GM21367 (cell line): Measurements from ENCODE around the gene ACBD5.
"Not testable (repeated sequence)": the region's sequence is repeated elsewhere in the genome, so short reads cannot be mapped to it uniquely, and the experiment has no call there.

Source experiments
- ATAC-seq: cut with Tn5 transposase; IDR thresholded peaks from one replicate; pipeline ENCODE4 v1.9.1; 2021; ENCODE audit not compliant: unreplicated experiment

The ACBD5 gene

GRCh38 chr10:27241010-27241651 lies 534 bp upstream of the ACBD5 start:
- ATAC-seq, result peak; percentile 8

- ATAC-seq, result not testable (repeated sequence)
These were observed 3.1 kb downstream of the ACBD5 start for GRCh38 chr10:27237531-27237930.

- ATAC-seq, result not testable (repeated sequence)
These were observed 3.9 kb downstream of the ACBD5 start for GRCh38 chr10:27236589-27237128.

- no peak for ATAC-seq
These were observed 4.9 kb downstream of the ACBD5 start for GRCh38 chr10:27235706-27236105.

GRCh38 chr10:27230022-27230421 lies 10.6 kb downstream of the ACBD5 start:
- ATAC-seq, result no peak

GRCh38 chr10:27225642-27226257 lies 14.8 kb downstream of the ACBD5 start:
- no peak for ATAC-seq

- ATAC-seq, result no peak
These were observed 15.5 kb downstream of the ACBD5 start for GRCh38 chr10:27225011-27225590.

GRCh38 chr10:27223964-27224363 lies 16.6 kb downstream of the ACBD5 start:
- ATAC-seq, result no peak

GRCh38 chr10:27207350-27207749 lies 33.2 kb downstream of the ACBD5 start:
- no peak for ATAC-seq

- no peak for ATAC-seq
These were observed 36.8 kb downstream of the ACBD5 start for GRCh38 chr10:27203806-27204205.

- ATAC-seq, result no peak
These were observed 42.5 kb downstream of the ACBD5 start for GRCh38 chr10:27197980-27198620.

- ATAC-seq, result no peak
These were observed 48.3 kb downstream of the ACBD5 start for GRCh38 chr10:27192284-27192683.

GRCh38 chr10:27190508-27190907 lies 50.1 kb downstream of the ACBD5 start:
- no peak for ATAC-seq

GRCh38 chr10:27188897-27189296 lies 51.7 kb downstream of the ACBD5 start:
- no peak for ATAC-seq

GRCh38 chr10:27188259-27188658 lies 52.3 kb downstream of the ACBD5 start:
- ATAC-seq, result no peak

GRCh38 chr10:27169849-27170248 lies 70.7 kb downstream of the ACBD5 start:
- no peak for ATAC-seq

GRCh38 chr10:27158421-27158820 lies 82.2 kb downstream of the ACBD5 start:
- ATAC-seq, result no peak

GRCh38 chr10:27157150-27157549 lies 83.4 kb downstream of the ACBD5 start:
- no peak for ATAC-seq

- ATAC-seq, result not testable (repeated sequence)
These were observed 84.0 kb downstream of the ACBD5 start for GRCh38 chr10:27156566-27156965.

GRCh38 chr10:27155066-27155754 lies 85.4 kb downstream of the ACBD5 start, which contains the start of gene MASTL:
TSS of gene MASTL (plus strand) at chr10:27155352. CDS start at chr10:27155427, 75 bp downstream.
- ATAC-seq, result peak; percentile 74

- peak; percentile 2 for ATAC-seq
These were observed 86.8 kb downstream of the ACBD5 start for GRCh38 chr10:27153845-27154193.
